Stimulated activated naive B cell treated with anti-CD40 and anti-IgM and Interleukin-4, amounts not matched to agents 10 μg/mL and 1 μg/mL and 100 μg/mL, for 72 hours (primary cell): Measurements from ENCODE around the gene PSMA6.
"Not testable (repeated sequence)": the region's sequence is repeated elsewhere in the genome, so short reads cannot be mapped to it uniquely, and the experiment has no call there.

Experiments
- ATAC-seq, 2 donors: fragments of 150-1000 bp; cut with Tn5 transposase; replicated peaks; 2 replicates each; pipeline ENCODE4 v1.10.0; 2021; ENCODE audit warnings: moderate library complexity in 1 of 2
- DNase-seq: peaks from one replicate; pipeline ENCODE4 v3.0.0; 2021
- H3K27ac Mint-ChIP-seq: one replicate; pipeline ENCODE4 v1.8.0; 2022; ENCODE audit warnings: mild to moderate bottlenecking, mixed read lengths
- H3K27me3 Mint-ChIP-seq, 2 donors: one replicate each; pipeline ENCODE4 v1.8.0; 2022; ENCODE audit warnings: mixed read lengths in 2 of 2
- H3K36me3 Mint-ChIP-seq, 2 donors: one replicate each; pipeline ENCODE4 v1.8.0; 2022; ENCODE audit warnings: mixed read lengths in 2 of 2, mild to moderate bottlenecking in 1 of 2
- H3K4me1 Mint-ChIP-seq, 2 donors: one replicate each; pipeline ENCODE4 v1.8.0; 2022; ENCODE audit warnings: mixed read lengths in 2 of 2, mild to moderate bottlenecking in 1 of 2
- H3K4me3 Mint-ChIP-seq, 2 donors: one replicate each; pipeline ENCODE4 v1.8.0; 2022; ENCODE audit warnings: mild to moderate bottlenecking in 2 of 2, mixed read lengths in 2 of 2, moderate library complexity in 1 of 2
- H3K9me3 Mint-ChIP-seq, 2 donors: one replicate each; pipeline ENCODE4 v1.8.0; 2022; ENCODE audit warnings: mixed read lengths in 2 of 2, mild to moderate bottlenecking in 1 of 2

The PSMA6 gene

GRCh38 chr14:35292770-35293561 lies 784 bp downstream of the PSMA6 start:
- peak; percentile 11 to 15 for ATAC-seq

GRCh38 chr14:35295845-35296161 lies 3.6 kb downstream of the PSMA6 start:
- peaks cover 25 to 54% of the 10 kb centered on the region in 2 donors for H3K4me1 Mint-ChIP-seq
- no peak for ATAC-seq
- H3K9me3 Mint-ChIP-seq = no peaks in the 10 kb centered on the region
- peaks cover 3 to 26% of the 10 kb centered on the region in 2 donors for H3K36me3 Mint-ChIP-seq
- H3K27me3 Mint-ChIP-seq = no peaks in the 10 kb centered on the region
- H3K27ac Mint-ChIP-seq = peak overlapping the region; percentile 32
- no peak for DNase-seq
- peak overlapping the region; percentile 16 to 27 for H3K4me3 Mint-ChIP-seq

More at GRCh38 chr14:35292770-35293561, 784 bp downstream of the PSMA6 start:
- no peak for DNase-seq
- peak overlapping the region; percentile 97 for H3K27ac Mint-ChIP-seq
- peak overlapping the region; percentile 91 to 99 for H3K4me3 Mint-ChIP-seq
- H3K4me1 Mint-ChIP-seq = peaks cover 22 to 51% of the 10 kb centered on the region in 2 donors
- peaks cover 3 to 23% of the 10 kb centered on the region in 2 donors for H3K36me3 Mint-ChIP-seq
- no peaks in the 10 kb centered on the region for H3K27me3 Mint-ChIP-seq
- H3K9me3 Mint-ChIP-seq = no peaks in the 10 kb centered on the region

GRCh38 chr14:35296545-35296944 lies 4.4 kb downstream of the PSMA6 start:
- DNase-seq (no peak), ATAC-seq (no peak)
- no peak overlapping the region for H3K4me3 Mint-ChIP-seq
- H3K4me1 Mint-ChIP-seq = peaks cover 26 to 55% of the 10 kb centered on the region in 2 donors
- no peaks in the 10 kb centered on the region for H3K27me3 Mint-ChIP-seq
- no peaks in the 10 kb centered on the region for H3K9me3 Mint-ChIP-seq
- no peak overlapping the region for H3K27ac Mint-ChIP-seq
- peaks cover 5 to 29% of the 10 kb centered on the region in 2 donors for H3K36me3 Mint-ChIP-seq

- H3K9me3 Mint-ChIP-seq = no peaks in the 10 kb centered on the region
- H3K27me3 Mint-ChIP-seq = no peaks in the 10 kb centered on the region
- H3K4me1 Mint-ChIP-seq = peaks cover 32 to 66% of the 10 kb centered on the region in 2 donors
- DNase-seq (no peak), ATAC-seq (no peak)
- peaks cover 9 to 35% of the 10 kb centered on the region in 2 donors for H3K36me3 Mint-ChIP-seq
- H3K27ac Mint-ChIP-seq = peak overlapping the region; percentile 31
- no peak overlapping the region for H3K4me3 Mint-ChIP-seq
These were observed 5.5 kb downstream of the PSMA6 start for GRCh38 chr14:35297706-35298105.

GRCh38 chr14:35298351-35298750 lies 6.2 kb downstream of the PSMA6 start:
- Mint-ChIP-seq H3K9me3 (peaks cover 0 to 2% of the 10 kb centered on the region in 2 donors), H3K27me3 (no peaks in the 10 kb centered on the region), H3K27ac (no peak overlapping the region), H3K36me3 (peaks cover 12 to 38% of the 10 kb centered on the region in 2 donors), H3K4me3 (no peak overlapping the region), H3K4me1 (peaks cover 38 to 69% of the 10 kb centered on the region in 2 donors)
- ATAC-seq (no peak), DNase-seq (no peak)

- DNase-seq (no peak), ATAC-seq (no peak)
- Mint-ChIP-seq H3K9me3 (peaks cover 0 to 4% of the 10 kb centered on the region in 2 donors), H3K27ac (no peak overlapping the region), H3K36me3 (peaks cover 12 to 37% of the 10 kb centered on the region in 2 donors), H3K4me3 (no peak overlapping the region), H3K4me1 (peaks cover 37 to 62% of the 10 kb centered on the region in 2 donors), H3K27me3 (no peaks in the 10 kb centered on the region)
These were observed 7.5 kb downstream of the PSMA6 start for GRCh38 chr14:35299708-35300107.

GRCh38 chr14:35300228-35300627 lies 8.0 kb downstream of the PSMA6 start:
- Mint-ChIP-seq H3K4me1 (peaks cover 37 to 62% of the 10 kb centered on the region in 2 donors), H3K36me3 (peaks cover 12 to 37% of the 10 kb centered on the region in 2 donors), H3K27me3 (no peaks in the 10 kb centered on the region), H3K4me3 (no peak overlapping the region), H3K9me3 (peaks cover 0 to 4% of the 10 kb centered on the region in 2 donors), H3K27ac (peak overlapping the region; percentile 10)
- no peak for ATAC-seq
- no peak for DNase-seq

- H3K4me3 Mint-ChIP-seq, DNase-seq, H3K27ac Mint-ChIP-seq, H3K9me3 Mint-ChIP-seq, H3K27me3 Mint-ChIP-seq: not testable (repeated sequence)
- peak in 1 of 2 donors; percentile 27 for ATAC-seq
- peaks cover 31 to 55% of the 10 kb centered on the region in 2 donors for H3K4me1 Mint-ChIP-seq
- H3K36me3 Mint-ChIP-seq = peaks cover 11 to 31% of the 10 kb centered on the region in 2 donors
These were observed 9.2 kb downstream of the PSMA6 start for GRCh38 chr14:35301334-35301733.

- DNase-seq (no peak), ATAC-seq (peak in 1 of 2 donors; percentile 27)
- Mint-ChIP-seq H3K27ac (no peak overlapping the region), H3K9me3 (peaks cover 0 to 4% of the 10 kb centered on the region in 2 donors), H3K36me3 (peaks cover 11 to 31% of the 10 kb centered on the region in 2 donors), H3K27me3 (no peaks in the 10 kb centered on the region), H3K4me3 (no peak overlapping the region), H3K4me1 (peaks cover 31 to 55% of the 10 kb centered on the region in 2 donors)
These were observed 9.8 kb downstream of the PSMA6 start for GRCh38 chr14:35301735-35302528.

- Mint-ChIP-seq H3K4me3 (no peak overlapping the region), H3K4me1 (peaks cover 29 to 44% of the 10 kb centered on the region in 2 donors), H3K9me3 (peaks cover 0 to 4% of the 10 kb centered on the region in 2 donors), H3K36me3 (peaks cover 11 to 26% of the 10 kb centered on the region in 2 donors), H3K27me3 (no peaks in the 10 kb centered on the region), H3K27ac (peak overlapping the region; percentile 75)
- DNase-seq (no peak), ATAC-seq (no peak)
These were observed 11.2 kb downstream of the PSMA6 start for GRCh38 chr14:35303149-35303935.

- H3K36me3 Mint-ChIP-seq = peaks cover 11 to 26% of the 10 kb centered on the region in 2 donors
- peak overlapping the region; percentile 20 for H3K27ac Mint-ChIP-seq
- DNase-seq (no peak), ATAC-seq (no peak)
- H3K27me3 Mint-ChIP-seq = no peaks in the 10 kb centered on the region
- H3K4me1 Mint-ChIP-seq = peaks cover 25 to 37% of the 10 kb centered on the region in 2 donors
- no peak overlapping the region for H3K4me3 Mint-ChIP-seq
- H3K9me3 Mint-ChIP-seq = peaks cover 0 to 4% of the 10 kb centered on the region in 2 donors
These were observed 12.8 kb downstream of the PSMA6 start for GRCh38 chr14:35304812-35305462.

- Mint-ChIP-seq H3K36me3 (peaks cover 11 to 30% of the 10 kb centered on the region in 2 donors), H3K4me1 (peaks cover 20 to 30% of the 10 kb centered on the region in 2 donors), H3K27ac (no peak overlapping the region), H3K4me3 (no peak overlapping the region), H3K27me3 (no peaks in the 10 kb centered on the region), H3K9me3 (peaks cover 0 to 4% of the 10 kb centered on the region in 2 donors)
- DNase-seq (no peak), ATAC-seq (no peak)
These were observed 13.5 kb downstream of the PSMA6 start for GRCh38 chr14:35305633-35306032.

- Mint-ChIP-seq H3K27me3 (no peaks in the 10 kb centered on the region), H3K9me3 (peaks cover 0 to 4% of the 10 kb centered on the region in 2 donors), H3K36me3 (peaks cover 9 to 27% of the 10 kb centered on the region in 2 donors), H3K27ac (no peak overlapping the region), H3K4me3 (no peak overlapping the region), H3K4me1 (peaks cover 15 to 26% of the 10 kb centered on the region in 2 donors)
- ATAC-seq (no peak), DNase-seq (no peak)
These were observed 13.9 kb downstream of the PSMA6 start for GRCh38 chr14:35306114-35306513.
